SIG-M5 treated with dmso at 0.1 percent for 504 hours (cell line): Measurements from ENCODE around the gene LAMA1.

ENCODE experiments used
- DNase-seq: peaks from one replicate; lab custom pipeline; 2025; ENCODE audit not compliant: unreplicated experiment; lab: John Stamatoyannopoulos, UW

LAMA1 gene

DNA sequence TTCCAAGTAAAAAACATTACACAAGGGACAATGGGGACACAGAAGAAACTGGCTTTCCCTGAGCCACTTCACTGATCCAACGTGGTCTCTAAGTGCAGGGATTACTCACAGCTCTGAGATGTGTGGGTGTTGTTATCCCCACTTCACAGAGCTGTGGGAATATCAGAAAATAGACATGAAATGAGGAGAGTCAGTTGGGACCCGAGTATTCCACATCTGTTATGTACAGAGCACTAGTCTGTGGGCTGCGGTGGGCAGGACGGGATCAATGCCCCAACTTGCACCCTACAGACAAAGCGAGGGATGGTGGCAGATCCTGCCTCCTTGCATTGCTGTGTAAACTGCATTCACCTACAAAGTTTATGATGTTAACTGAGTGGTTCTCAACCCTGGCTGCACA, 11.7 kb downstream of the LAMA1 start:
- no peak for DNase-seq

- no peak for DNase-seq
These were observed 12.3 kb downstream of the LAMA1 start for GRCh38 chr18:7105268-7105667.

DNA sequence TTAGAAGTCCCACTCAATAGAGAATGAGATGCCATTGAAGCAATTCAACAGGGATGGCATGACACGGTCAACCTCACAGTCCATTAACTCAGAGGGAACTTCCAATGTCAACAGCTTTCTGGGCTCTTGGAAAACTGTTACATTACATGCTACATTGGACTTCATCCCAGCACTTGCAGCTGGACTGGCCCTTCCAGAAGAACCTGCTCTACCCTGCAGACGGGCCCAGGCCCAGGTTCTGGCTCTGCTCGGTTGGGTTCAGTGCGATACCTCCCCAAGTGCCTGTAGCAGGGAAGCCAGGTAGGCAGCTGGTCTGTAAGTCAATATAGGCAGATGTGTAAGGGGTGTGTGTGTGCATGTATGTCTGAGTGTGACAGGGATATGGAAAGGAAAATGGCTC, 12.9 kb downstream of the LAMA1 start:
- no peak for DNase-seq

GRCh38 chr18:7102131-7102530, 15.5 kb downstream of the LAMA1 start:
- no peak for DNase-seq

- no peak for DNase-seq
These were observed 20.8 kb downstream of the LAMA1 start for GRCh38 chr18:7096838-7097237.

GRCh38 chr18:7094427-7094826, 23.2 kb downstream of the LAMA1 start:
- no peak for DNase-seq

- DNase-seq: no peak
These were observed 26.8 kb downstream of the LAMA1 start for GRCh38 chr18:7090771-7091170.

DNA sequence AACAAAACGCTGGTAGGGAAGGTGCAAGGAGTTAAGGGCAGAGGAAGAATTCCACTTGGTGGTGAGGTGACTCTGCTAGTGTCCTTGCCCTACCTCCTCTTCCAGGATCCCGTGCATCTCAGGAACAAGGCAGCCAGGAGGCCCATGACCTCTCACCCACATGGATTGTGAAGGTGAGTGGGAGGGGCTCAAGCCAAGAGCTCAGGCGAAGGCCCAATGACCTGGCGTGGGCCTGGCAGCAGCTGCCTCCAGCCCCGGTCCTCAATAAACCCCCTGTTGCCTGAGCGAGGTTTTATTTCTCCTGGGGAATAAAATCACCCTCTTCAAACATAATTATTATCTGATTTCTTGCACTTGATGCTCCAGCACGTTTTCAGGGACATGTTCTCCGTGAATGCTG, 28.2 kb downstream of the LAMA1 start:
- DNase-seq: no peak

DNA sequence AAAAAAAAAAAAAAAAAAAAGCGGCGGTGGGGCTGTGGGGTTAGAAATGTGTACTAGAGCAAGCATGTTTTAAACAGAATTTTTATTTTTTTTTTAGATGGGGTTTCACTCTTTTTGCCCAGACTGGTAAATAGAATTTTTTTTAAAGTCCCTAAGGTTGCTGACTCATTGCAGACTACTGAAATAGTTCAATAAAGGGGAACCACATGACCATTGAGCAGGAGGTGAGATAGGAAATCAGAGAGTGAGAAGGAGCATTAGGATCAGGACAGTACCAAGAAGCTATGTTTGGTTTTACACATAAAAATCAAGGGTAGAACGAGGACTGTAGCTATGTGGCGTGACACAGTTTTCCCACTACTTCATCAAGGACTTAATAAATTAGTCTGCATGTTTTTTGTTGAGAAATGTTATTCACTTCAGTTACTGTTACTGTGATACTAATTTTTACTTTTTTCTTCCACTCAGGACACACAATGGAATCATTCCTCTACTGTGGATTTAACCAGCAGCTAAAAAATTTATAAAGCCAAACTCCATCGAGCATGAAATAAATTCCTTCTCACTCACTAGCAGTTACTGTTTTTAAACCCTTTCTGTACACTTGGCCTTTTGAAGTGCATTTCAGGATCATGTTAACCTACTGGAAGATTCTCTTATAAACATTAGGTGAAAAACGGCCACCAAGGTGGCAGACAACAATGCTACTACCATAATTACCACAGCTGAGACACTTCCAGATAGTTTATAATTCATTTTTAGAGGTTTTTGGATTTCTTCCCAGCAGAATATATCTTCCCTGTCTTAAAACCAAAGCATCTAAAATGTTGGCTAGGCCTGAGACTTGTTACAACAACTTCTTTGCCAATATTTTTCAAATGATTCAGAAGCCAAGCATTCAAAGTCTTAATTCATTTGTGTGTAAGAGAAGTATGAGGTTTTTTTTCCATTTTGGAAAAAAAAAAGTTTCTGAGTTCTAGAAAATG, 33.2 kb downstream of the LAMA1 start:
- DNase-seq: no peak

DNA sequence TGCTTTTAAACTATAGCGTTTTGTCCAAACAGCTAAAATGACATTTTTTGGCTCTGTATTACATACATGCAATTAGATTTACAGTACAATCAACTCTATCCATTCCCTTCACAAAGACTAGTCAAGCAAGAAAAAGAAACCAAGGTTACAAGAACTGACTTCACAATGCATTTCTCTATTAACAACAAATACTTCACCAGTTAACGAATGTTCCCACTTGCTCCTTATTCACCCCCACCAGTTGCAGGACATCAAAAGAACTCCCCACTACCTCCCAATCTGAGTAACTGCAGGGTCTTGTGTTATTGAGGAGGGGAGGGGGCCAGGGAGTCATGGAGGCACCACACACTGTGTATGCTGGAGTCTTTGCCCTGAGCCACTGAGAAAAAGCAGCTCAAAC, 34.9 kb downstream of the LAMA1 start:
- DNase-seq: no peak

DNA sequence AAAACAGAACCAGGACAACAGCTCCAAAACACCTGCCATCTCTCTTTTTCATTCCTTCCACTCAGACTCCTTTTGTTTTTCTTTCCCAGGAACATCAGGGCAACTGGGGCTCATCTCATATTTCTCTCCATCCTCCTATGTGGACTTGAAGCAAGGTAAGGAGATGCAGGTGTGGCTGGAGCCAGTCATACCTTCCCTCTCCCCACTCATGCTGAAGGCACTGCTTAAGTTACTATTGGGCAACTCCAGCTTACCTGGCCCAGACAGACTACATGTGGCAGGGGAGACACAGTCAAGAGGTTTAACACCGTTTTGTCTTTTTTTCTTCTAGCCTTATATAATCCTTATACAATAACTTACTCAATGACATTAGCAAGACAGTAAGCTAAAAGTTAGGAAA, 38.4 kb downstream of the LAMA1 start:
- DNase-seq: no peak

DNA sequence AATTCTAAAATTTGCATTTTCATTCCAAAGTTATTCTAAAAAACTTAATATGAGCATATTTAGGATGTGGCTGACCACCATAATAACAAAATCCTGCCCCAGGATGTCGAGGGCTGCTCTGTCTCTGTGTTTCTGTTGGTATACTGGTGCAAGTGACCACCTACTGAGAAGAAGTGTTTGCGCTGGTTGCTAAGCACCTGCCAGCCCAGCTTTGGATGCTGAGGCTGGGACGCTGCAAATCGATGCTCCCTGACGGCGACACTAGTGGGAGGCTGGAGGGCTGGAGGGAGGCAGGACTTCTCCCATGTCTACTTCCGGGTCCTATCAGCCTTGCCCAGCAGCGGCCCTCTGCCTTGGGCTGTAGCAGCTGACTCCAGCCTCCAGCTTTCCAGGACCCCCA, 45.0 kb downstream of the LAMA1 start:
- DNase-seq: no peak

GRCh38 chr18:7071600-7071999, 46.0 kb downstream of the LAMA1 start:
- no peak for DNase-seq

DNA sequence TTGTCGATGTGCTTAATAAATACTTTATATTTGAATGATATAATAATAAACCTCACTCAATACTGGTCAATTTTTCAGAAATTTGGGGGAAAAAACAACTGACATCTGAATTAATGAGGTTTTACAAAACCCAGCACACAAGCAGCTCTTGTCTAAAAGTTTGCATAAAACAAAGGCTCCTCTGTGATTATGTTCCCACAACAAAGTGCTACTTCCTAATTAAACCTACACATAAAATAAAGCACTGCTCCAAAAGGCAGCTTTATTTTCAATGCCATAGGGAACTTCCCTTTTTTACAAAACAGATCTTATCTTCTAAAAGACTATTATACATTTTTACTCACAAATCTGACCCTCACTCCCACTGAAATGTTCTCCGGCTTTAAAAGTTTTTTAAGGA, 47.1 kb downstream of the LAMA1 start:
- DNase-seq: no peak

DNA sequence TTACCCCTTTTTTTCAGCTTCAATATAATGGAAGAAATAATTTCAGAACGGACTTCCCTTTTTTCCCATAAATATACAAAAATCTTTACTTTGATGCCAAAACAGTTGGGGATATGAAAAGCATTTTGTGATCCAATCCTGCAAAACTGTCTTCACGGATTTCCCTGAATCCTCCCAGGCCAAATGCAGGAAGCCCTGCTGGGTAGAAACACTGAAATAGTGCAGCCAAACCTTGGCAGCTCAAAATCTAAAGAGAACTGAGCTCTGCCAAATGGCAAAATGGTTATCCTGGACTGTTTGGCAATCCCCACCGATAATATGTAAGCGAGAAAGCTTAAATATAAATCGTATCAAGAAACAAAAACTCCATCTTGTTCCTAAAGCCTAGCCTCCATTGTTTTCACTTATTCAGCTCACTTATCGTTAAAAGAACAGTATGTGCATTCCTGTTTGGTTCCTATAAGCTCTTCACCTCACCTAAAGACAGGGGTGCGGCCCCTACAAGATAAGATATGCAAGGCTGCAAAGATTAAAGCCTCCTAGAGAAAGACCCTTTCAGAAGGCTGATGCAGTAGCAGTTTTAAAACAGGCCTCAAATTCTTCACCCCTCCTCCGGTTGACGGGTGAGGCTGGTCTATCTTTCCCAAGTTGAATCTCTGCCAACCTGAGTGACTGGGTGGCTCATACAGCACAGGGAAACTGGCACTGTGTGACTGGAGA, 48.6 kb downstream of the LAMA1 start:
- no peak for DNase-seq

DNA sequence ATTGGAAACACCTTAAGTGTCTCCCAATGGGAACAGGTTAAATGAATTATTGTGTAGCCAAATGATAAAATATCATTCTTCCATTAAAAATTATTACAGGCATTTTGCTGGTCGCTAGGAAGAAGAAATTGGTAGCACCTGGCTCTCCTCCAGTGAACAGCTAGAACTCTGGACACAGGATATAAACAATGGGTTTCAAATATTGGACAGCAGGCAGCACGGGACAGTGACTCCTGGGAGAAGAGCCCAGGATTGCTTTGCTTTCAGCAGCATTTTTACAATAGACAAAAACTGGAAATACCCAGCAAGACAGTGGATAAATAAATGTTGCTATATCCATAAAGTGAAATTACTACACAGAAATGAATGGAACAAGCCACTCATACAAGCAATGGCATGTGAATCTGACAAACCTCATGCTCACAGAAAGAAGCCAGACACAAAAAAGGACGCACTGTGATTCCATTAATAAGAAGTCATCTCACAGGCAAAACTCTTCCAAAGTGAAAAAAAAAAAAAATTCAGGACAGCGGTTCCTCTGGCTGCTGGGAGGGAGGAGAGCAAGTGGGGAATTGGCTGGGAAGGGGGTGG, 50.5 kb downstream of the LAMA1 start:
- DNase-seq: no peak

DNA sequence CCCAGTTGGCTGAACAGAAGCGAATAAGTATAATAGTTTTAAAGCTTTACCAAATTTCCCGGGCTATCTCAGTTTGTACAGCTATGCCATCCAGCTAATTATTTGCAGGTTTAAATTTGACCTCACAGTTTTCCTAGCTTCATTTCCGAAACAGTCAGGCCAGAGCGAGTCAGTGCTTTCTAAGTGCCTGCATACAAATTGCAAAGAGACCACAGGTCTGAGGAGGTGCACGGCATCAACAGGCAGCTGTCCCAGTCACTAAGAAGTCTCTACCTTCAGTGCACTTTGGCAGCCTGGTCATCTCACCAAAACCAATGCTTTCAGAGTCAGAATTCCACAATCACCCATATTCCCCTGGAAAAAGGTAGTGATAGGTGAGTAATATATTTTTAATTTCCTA, 51.9 kb downstream of the LAMA1 start:
- DNase-seq: no peak

- DNase-seq: no peak
These were observed 53.3 kb downstream of the LAMA1 start for GRCh38 chr18:7064346-7064745.

- no peak for DNase-seq
These were observed 54.8 kb downstream of the LAMA1 start for GRCh38 chr18:7062811-7063210.

GRCh38 chr18:7062236-7062635, 55.4 kb downstream of the LAMA1 start:
- DNase-seq: no peak

GRCh38 chr18:7059276-7059675, 58.3 kb downstream of the LAMA1 start:
- no peak for DNase-seq

DNA sequence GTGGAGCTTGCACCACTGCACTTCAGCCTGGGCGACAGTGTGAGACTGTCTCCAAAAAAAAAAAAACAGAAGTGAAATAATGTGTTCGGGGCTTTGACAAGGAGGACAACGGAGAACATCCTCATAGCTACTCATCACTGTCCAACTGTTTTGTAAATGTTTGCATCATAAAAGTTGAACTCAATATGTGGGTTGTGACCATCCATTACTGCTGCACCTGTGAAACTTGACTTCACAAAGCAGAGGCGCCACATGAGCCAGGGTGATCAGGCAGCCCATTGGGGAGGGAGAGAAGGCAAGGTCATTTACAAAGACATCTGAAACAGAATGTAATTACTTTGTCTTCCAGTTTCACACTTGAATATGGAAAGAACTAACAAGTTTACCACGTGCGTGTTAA, 61.6 kb downstream of the LAMA1 start:
- no peak for DNase-seq
